AG08395 (cell line): Measurements from ENCODE around the gene TNFRSF11A.

Experiments
- DNase-seq: peaks from one replicate; pipeline ENCODE4 v3.0.0; 2012; ENCODE audit warnings: mixed read lengths, low spot score

TNFRSF11A gene

DNA sequence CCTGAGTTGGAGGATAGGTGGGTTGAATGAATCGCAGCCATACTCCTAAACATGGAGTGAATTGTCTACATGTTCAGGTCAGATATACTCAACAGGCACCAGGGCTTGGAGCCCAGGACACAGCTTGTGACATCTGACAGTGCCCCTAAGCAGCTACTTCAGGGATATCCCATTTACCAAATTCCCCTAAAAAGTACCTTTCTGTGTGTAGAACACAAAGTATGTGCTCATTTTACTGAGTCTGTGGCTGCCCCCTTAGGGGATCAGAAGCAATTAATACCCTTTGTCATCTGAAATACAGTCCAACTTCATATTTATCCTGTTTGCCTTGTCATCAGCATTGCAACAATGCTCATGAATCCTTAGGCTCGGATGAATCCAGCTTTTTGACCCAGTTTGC is 20.8 kb downstream of the TNFRSF11A start:
- DNase-seq = no peak

DNA sequence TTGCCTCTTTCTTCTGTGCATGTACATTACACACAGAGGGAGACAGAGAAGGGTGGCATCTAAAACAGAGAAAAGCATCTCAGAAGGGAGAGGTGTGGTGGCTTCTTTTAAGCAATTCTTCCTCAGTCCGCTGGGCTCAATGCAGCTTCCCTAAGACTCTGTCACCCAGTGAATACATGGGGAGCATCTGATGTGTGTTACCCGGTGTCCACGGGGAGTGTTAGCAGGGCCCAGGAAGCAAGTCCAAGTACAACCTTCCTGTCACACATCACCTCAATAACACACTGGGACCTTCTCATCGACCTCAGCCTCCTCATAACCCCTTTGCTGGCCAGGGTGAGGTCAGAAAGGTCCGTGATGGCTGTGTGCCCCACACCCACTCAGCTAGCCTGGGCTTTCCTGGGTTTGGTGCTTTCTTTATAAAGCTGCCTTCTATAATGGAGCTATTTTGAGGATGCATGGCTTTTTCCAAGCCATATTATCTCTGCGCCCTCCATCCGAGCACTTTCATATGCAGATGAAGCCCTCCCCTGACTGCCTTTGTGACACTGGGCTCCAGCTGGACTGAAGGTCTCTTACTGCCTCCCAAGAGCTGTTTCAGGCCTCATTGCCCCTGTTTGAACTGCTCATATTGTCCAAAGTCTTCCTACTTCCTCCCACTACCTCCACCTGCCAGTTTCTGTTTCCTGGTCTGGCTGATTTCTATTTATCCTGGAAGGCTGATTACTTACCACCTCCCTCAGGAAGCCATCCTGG is 21.4 kb downstream of the TNFRSF11A start:
- DNase-seq = no peak

DNA sequence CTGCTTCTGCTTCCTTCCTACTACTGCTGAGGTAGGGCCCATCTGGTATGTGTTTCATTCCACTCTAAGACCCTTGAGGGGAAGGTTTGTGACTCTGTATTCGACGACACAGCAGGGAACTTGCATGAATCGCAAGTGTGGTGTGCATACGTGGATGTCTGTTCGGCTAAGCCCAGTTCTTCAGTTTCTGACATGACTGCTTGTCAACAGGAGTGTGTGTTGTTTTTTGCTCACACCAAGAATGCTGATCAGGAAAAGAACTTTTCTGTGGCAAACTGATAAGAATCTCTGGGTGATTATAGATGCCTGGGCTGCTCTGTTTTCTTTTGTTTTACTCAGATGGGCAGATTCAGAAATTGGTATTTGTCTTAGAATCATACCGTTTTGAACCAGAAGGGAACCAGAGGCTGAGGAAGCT is 22.0 kb downstream of the TNFRSF11A start:
- no peak for DNase-seq

DNA sequence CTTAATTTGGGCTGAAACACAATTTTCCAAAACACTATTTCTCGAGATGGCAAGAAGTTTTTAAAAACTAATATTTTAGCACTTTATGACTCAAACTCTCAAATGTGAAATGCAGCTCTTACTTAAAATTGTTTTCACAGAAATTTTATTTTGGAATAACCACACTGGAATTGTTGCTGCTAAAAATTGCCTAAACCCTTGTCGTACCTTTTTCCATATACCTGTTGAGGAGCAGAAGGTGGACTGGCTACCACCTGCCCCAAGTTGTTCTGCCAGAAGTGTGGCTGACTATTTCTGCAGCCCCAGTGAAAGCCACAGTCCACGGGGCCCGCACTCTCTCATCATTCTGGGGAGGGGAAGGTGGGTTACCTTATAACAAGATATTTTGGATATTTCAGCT is 23.4 kb downstream of the TNFRSF11A start:
- DNase-seq = no peak

DNA sequence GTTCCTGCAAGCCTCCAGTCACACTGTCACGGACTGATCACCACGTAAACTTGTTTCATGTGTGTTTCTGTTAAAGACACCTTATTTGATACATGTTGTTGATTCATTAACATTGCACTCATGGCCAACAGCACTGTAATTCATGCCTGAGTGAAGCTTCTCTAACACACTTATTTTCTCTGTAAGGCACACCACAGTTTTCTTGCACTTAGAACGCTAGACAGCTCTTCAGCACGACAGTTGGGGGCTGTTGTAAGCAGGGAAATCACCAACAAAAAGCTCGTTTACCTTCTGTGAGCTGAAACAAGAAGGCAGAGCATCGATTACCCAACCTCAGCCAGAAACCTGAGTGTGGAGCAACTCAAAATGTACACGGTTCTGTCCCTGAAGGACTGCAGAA is 28.1 kb downstream of the TNFRSF11A start:
- DNase-seq = no peak

DNA sequence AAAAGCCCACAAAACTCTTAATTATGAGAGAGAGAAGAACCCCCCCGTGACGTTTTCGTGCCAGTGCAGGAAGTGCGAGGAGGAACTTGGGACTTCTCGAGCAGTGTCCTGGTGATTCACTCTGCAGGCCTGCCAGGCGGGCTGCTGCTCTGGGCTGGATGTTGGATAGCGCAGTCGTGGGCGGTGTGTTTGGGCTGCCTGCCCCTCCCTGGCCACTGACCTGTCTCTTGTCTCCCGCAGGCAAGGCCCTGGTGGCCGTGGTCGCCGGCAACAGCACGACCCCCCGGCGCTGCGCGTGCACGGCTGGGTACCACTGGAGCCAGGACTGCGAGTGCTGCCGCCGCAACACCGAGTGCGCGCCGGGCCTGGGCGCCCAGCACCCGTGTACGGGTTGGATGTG is 29.0 kb downstream of the TNFRSF11A start:
- DNase-seq = no peak

DNA sequence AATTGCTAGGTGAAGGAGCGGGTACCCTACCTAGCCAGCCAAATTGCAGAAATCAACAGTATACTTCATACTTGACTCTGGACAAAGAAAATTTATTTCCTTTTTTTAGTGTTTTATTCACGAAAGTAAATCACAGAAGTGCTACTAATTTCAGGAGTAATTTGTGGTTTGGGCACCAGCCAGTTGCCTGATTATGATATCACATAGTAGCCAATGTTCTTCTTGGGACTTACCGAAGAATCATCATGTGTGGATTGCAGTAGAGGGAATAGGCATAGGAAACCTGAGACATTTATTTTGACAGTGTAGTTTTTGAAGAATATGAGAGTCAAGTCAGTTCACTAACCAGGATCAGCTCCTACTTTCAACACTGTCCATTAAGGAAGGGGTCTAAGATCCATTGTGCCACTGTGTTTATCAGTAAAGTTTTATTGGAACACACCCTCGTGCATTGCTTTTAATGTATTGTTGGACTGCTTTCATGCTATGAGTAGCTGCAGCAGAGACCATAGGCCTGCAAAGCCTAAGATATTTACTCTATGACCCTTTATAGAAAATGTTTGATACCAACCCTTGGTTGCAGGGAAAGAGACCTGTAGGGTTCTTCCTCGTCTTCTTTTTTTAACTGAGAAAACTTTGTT is 32.1 kb downstream of the TNFRSF11A start:
- DNase-seq = no peak

DNA sequence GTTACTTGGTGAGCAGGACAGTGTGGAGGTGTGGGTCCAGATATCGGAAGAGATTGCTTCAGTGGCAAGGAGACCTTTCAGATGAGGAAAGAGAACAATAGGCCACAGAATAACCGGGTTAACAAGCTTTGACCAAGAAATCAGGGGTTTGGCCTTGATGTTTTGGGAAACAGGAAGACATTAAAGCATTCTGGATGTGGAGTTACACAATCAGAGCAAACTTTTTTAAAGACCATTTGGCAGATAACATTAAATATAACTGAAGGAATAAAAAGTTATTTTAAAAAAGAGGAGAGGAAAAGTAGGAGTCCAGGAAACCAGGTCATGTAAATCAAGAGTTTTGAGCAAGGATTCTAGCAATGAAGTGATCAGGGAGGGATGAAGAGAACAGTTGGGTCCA is 35.7 kb downstream of the TNFRSF11A start:
- DNase-seq = no peak

DNA sequence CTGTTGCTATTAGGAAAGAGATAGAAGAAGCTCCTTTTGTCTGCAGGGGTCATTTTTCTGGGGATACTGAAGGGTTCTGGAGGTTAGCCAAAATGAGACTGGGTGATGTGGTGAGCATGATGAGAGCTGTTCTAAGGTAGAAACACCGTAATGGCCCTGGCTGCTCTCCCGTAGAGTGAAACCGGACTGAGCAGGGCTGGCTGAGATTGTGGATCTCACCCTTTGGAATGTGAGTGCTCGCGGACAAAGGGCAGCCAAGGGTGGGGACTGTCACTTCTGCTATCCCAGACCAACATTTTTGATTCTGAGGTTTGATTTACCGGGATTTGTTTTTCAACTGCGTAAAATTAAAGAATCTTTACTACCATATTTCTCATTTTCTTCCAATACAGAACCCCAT is 36.2 kb downstream of the TNFRSF11A start:
- no peak for DNase-seq

DNA sequence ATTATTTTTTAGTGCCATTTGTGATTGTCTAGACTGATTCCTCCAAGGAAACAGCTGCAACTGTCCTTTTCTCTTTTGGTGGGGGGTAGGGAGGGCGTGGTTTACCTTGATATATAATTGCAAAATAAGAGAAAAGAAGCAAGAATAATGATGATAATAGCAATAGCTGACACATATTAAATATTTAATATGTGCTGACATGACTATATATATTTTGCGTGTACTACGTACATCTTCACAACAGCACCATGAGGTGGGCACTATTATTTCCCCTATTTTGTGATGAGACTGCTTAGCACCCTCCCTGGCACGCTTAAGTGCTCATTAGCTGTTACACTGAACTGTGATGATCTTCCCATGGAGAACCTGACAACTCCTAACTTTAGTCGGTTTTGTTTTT is 39.4 kb downstream of the TNFRSF11A start:
- DNase-seq = no peak

DNA sequence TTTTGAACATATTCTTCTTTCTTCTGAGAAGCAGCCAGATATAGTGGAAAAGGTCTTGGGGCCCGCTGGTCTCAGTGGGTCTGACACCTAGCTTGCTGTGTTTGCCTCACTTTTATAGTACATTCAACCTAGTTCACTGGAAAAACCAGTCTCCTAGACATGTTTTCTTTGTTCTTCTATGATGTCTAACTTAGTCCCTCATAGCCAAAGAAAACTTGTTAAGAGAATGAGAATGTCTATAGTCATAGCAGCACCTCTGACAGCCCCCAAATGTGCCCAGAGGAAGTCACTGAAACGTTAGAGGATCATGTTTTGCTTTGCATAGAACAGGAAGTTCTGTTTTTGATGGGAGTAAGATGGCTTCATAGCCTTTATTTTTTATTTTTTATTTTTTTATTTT is 40.3 kb downstream of the TNFRSF11A start:
- DNase-seq = no peak

DNA sequence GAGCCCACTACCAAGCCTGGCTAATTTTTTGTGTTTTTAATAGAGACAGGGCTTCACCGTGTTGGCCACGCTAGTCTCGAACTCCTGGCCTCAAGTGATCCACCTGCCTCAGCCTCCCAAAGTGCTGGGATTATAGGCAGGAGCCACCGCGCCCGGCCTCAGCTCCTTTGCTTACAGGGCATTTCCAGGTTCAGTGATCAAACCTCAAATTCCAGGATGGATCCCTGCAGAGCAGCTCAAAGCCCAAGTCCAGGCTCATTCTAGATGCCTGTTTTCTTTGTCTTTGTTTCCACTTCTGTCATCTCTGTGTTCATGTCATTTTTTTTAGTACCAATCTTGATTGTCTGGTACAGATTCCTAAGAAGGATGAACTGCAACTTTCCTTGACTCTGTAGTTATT is 41.9 kb downstream of the TNFRSF11A start:
- no peak for DNase-seq

DNA sequence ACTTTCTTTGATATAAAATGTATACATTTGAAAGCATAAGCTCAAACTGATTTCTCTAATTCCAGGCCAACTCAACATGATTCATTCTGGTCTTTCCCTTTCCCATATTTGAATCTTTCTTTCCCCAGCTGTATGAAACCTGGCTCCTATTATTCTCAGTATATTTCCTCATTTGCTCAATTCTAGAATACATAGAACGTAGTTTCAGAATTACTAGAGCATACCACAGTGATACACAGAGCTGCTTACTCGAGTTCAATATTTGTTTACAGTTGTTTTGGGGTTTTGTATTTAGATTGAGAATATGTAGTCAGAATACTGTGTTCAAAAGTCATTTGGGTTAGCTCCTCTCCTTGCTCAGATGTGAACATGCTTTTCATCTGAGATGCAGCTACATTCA is 43.0 kb downstream of the TNFRSF11A start:
- no peak for DNase-seq

DNA sequence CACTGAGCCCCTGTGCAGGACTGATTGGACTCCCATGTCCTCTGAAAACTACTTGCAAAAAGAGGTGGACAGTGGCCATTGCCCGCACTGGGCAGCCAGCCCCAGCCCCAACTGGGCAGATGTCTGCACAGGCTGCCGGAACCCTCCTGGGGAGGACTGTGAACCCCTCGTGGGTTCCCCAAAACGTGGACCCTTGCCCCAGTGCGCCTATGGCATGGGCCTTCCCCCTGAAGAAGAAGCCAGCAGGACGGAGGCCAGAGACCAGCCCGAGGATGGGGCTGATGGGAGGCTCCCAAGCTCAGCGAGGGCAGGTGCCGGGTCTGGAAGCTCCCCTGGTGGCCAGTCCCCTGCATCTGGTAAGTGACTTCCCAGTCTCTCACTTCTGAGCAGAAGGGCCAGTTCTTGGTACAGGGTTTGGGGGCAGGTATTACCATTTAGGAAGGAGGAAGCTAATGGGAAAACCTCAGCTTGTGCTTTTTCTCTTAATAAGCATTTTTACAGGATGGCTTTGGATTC is 44.1 kb downstream of the TNFRSF11A start:
- DNase-seq = no peak

DNA sequence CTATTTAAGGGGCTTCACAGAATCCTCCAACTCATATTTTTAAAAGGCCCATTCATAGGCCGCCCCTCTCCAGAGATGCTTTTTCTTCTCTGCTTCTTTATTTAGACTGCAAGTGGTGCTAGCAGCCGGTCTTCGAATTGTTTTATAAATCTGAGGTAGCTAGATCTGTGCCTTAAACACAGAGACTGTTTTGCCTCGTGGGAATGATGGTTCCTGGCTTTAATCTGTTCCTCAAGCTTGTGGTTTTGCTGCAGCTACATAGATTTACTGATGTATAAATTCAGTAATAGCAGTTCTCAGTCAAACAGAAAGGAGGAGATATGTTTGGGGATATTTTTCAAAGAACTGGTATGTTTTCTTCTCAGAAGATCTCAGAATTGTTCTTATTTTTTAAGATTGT is 45.3 kb downstream of the TNFRSF11A start:
- no peak for DNase-seq

DNA sequence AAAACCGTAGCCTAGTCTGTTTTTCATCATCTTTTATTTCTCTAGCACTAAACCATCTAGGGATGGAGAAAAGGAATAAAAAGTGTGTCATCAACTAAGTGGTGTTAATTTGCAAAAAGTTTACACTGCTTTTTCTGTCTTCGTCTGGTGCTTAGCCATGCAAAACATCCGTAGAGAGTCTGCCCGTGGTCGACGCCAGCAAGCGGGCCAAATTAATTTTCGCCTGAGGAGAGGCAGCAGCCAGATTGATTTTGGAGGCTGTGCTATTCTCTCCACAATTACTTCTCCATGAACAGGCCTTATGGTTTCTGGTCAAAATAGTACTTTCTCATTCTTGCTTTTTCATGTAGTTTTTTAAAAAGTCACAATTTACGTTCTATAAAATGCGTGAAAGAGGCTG is 46.3 kb downstream of the TNFRSF11A start:
- no peak for DNase-seq

DNA sequence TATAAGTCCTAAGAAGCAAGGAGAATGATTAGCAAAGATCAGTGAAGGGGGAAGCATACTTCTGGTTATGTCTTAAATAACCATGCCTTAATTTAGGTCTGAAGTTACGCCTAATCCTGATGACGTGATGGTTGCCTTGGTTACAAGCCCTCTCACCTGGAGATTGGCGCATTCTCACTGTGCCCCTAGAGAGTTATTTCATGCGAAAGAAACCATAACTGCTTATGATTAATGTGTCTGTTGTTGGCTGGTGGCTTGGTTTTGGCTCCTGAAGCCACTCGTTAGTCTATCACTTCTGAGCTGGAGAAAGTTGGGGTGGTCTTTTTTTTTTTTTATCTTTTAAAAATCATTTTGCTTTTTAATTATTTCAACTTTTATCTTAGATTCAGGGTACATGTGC is 47.0 kb downstream of the TNFRSF11A start:
- DNase-seq = no peak

DNA sequence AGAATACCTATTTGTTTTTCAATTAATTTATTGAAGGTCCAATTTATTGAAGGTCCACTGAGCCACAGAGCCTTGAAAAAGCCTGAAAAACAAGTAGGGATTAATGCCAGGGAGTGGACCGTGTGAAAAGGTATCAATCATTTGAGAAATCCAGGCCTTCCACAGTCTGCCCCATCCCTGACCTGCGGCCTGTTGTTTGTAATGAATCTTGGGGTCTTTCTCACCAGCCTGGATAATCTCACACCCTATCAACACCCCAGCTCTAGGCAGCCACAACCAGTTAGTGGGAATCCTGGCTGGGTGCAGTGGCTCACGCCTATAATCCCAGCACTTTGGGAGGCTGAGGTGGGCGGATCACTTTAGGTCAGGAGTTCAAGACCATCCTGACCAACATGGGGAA is 47.8 kb downstream of the TNFRSF11A start:
- DNase-seq = no peak

DNA sequence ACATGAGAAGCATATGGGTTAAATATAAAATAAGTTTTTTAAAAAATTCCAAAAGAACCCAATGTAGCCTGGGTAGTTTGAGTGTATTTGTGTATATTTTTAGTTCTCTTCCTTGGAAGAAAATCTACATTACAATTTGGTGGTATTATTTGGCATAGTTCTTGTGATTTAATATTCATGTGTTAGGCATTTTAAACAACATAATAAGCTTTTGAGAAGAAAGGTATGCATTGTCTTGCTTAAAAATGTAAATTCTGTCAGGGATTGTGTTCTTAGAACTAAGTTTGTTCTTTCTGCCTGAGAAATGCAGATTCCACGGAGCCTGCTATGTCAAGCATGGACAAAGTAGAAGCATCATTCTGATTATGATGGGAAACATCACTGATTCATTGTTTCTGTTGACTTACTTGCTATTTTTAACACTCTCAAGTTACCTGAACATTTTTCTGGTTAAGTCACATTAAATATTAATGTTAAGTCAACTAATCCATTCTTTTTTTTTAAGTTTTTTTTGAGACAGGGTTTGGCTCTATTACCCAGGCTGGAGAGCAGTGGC is 49.4 kb downstream of the TNFRSF11A start:
- DNase-seq = no peak

DNA sequence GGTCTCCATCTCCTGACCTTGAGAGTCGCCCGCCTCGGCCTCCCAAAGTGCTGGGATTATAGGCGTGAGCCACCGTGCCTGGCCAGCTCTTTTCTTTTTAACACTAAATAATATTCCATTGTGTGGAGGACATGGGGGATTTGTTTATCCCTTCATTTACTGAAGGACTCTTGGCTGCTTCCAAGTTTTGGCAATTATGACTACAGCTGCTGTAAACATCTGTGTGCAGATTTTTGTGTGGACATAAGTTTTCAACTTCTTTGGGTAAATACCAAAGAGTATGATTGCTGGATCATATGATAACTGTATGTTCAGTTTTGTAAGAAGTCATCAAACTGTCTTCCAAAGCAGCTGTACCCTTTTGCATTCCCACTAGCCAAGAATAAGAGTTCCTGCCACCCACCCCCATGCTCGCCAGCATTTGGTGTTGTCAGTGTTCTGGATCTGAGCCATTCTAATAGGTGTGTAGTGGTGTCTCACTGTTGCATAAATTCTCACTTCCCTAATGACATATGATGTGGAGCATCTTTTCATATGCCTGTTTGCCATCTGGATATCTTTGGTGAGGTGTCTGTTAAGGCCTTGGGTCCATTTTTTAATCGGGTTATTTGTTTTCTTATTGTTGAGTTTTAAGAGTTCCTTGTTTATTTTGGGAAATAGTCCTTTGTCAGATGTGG is 52.2 kb downstream of the TNFRSF11A start:
- no peak for DNase-seq

DNA sequence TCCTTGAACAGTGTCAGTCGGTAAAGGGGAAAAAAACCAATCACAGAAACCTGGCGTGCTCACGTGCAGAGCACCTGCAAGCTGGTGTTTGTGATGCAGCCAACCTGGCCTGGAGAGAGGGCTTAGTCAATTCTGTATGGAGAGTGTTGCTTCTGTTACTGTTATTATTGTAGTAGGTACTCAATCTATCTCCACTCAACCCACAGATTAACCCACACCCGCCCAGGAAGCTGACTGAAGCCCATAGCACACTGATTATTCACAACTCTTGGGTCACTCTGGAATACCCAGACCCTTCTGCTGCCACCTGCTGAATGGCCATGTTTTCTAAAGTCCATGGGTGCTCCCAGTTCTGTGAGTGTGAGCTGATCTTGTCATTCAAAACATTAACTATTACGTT is 53.9 kb downstream of the TNFRSF11A start:
- no peak for DNase-seq

DNA sequence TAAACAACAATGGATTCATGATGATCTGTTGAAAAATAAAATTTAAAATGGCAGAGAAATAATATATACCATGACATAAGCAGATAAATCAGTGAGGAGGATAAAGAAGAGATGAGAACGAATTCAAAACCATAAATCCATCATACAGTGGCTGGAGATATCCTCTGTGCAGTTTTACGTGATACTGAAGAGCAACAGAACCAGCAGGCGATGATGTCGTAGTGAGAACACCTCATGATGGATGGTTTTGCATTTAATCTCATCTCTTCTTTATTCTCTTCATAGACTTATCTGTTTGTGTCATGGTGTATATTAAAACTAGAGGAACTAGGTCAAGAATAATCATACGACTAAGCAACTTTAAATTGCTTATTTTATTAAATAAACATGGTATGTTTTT is 56.3 kb downstream of the TNFRSF11A start:
- DNase-seq = no peak

DNA sequence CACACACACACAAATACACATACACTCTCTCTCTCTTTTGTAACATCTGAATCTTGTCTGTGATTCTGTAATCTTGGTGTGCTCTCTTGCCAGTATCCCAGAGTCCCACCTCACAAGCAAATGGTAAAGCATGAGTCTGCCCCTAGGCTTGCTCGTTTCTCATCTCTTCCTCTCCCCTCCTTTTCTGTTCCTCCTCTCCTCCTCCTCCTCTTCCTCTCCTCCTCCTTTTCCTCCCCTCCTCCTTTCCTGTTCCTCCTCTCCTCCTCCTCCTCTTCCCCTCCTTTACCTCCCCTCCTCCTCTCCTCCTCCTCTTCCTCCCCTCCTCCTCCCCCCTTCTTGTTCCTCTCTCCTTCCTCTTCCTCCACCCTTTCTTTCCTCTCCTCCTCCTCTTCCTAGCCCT is 59.0 kb downstream of the TNFRSF11A start:
- DNase-seq = no peak
